HG03097 (cell line): ENCODE results near the gene LRIT3.
"Not testable (repeated sequence)": the region's sequence is repeated elsewhere in the genome, so short reads cannot be mapped to it uniquely, and the experiment has no call there.

ENCODE experiments used
- ATAC-seq: cut with Tn5 transposase; IDR thresholded peaks from one replicate; pipeline ENCODE4 v1.9.1; 2021; ENCODE audit not compliant: unreplicated experiment, low FRiP score

Gene LRIT3

GRCh38 chr4:109846395-109847098 is 1.4 kb upstream of the LRIT3 start:
- no peak for ATAC-seq

GRCh38 chr4:109848501-109848900 is 594 bp downstream of the LRIT3 start:
- no peak for ATAC-seq

GRCh38 chr4:109850601-109851000 is 2.7 kb downstream of the LRIT3 start:
- ATAC-seq: no peak

- ATAC-seq: not testable (repeated sequence)
Observed at GRCh38 chr4:109859426-109860300, 11.8 kb downstream of the LRIT3 start.

GRCh38 chr4:109861271-109861670 is 13.4 kb downstream of the LRIT3 start:
- ATAC-seq: no peak

- ATAC-seq: no peak
Observed at GRCh38 chr4:109861916-109862511, 14.1 kb downstream of the LRIT3 start.

- ATAC-seq: no peak
Observed at GRCh38 chr4:109864134-109864533, 16.2 kb downstream of the LRIT3 start.

- ATAC-seq: no peak
Observed at GRCh38 chr4:109870061-109870460, 22.2 kb downstream of the LRIT3 start.

GRCh38 chr4:109872065-109872464 is 24.2 kb downstream of the LRIT3 start:
- ATAC-seq: no peak

GRCh38 chr4:109872950-109873656 is 25.2 kb downstream of the LRIT3 start:
- no peak for ATAC-seq

- no peak for ATAC-seq
Observed at GRCh38 chr4:109873791-109874514, 26.0 kb downstream of the LRIT3 start.

- ATAC-seq: no peak
Observed at GRCh38 chr4:109875106-109875505, 27.2 kb downstream of the LRIT3 start.

- ATAC-seq: not testable (repeated sequence)
Observed at GRCh38 chr4:109875553-109875952, 27.6 kb downstream of the LRIT3 start.

- ATAC-seq: no peak
Observed at GRCh38 chr4:109876634-109877265, 28.8 kb downstream of the LRIT3 start.

GRCh38 chr4:109877400-109877799 is 29.5 kb downstream of the LRIT3 start:
- peak; percentile 74 for ATAC-seq

- no peak for ATAC-seq
Observed at GRCh38 chr4:109878355-109878754, 30.4 kb downstream of the LRIT3 start.

- ATAC-seq: no peak
Observed at GRCh38 chr4:109879081-109879480, 31.2 kb downstream of the LRIT3 start.

- ATAC-seq: no peak
Observed at GRCh38 chr4:109879636-109880314, 31.9 kb downstream of the LRIT3 start.

- no peak for ATAC-seq
Observed at GRCh38 chr4:109886303-109886702, 38.4 kb downstream of the LRIT3 start.
